Activated CD4-positive, CD25-positive, alpha-beta regulatory T cell treated with anti-CD3 and anti-CD28 coated beads, Interleukin-2, amount 50 U/mL, for 24 hours (primary cell): Measurements from ENCODE around the gene FGD4.

Experiments
- ATAC-seq, 2 donors: fragments of 150-1000 bp; cut with Tn5 transposase; one replicate each; pipeline ENCODE4 v1.10.0; 2021; ENCODE audit warnings: mild to moderate bottlenecking in 1 of 2, moderate library complexity in 1 of 2

FGD4 gene

GRCh38 chr12:32566663-32567295 is 167.4 kb downstream of the FGD4 start:
- ATAC-seq, result no peak

GRCh38 chr12:32567296-32567674 is 167.9 kb downstream of the FGD4 start:
- ATAC-seq, result no peak

DNA sequence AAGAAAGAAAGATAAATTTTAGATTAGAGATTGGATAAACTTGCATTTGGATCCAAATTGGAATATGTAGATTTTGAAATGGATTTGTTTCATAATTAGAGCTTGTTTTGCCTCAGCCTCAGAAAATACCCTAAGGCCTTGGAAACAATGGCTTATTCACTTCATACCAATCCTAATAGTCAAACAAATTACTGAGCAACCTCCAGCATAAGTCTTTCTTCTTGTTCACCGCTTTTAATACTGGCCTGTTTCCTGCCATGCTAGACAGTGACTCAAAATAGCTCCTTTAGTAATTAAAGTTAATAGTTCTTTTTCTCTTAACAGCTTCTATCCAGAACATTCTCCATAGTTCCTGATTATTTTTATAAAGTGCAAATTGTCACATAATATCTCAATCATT is 168.9 kb downstream of the FGD4 start:
- no peak for ATAC-seq

- ATAC-seq, result no peak
Measured at GRCh38 chr12:32569259-32569658, 169.9 kb downstream of the FGD4 start.

GRCh38 chr12:32574585-32574984 is 175.2 kb downstream of the FGD4 start:
- ATAC-seq, result no peak

DNA sequence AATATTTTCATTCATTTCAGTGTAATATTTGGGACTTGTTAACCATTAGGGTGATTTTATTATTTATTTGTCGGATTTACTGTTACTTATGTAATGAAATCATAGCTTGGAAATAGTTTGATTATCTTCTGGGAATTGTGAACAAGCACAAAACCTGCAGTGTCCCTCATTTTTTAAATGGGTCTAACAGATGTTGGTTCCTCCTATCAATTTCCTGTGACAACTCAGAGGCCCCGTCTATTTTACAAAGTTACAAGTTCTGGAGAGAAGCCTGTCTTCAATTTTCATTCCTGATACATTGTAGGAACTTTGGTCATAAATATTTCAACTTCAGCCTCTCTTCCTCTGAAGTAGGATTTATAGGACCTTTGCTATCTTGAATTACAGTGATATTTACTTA is 178.0 kb downstream of the FGD4 start:
- ATAC-seq, result no peak

GRCh38 chr12:32583534-32583933 is 184.2 kb downstream of the FGD4 start:
- ATAC-seq, result no peak

DNA sequence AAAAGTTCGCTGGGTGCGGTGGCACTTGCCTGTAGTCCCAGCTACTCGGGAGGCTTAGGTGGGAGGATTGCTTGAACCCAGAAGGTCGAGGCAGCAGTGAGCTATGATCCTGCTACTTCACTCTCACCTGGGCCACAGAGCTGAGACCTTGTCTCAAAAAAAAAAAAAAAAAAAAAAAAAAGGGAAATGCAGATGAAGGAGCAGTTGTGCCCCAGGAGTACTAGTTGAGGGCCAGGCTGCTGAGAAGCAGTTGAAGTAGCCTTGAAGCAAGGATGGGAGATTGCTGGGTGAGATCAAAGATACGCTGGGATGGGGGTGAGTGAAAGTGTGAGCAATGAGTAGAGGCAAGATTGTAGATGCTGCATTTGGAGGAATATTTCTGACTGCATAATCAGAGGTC is 186.3 kb downstream of the FGD4 start:
- ATAC-seq, result no peak

- no peak for ATAC-seq
Measured at GRCh38 chr12:32586390-32586789, 187.0 kb downstream of the FGD4 start.

- ATAC-seq, result no peak
Measured at GRCh38 chr12:32587581-32588495, 188.5 kb downstream of the FGD4 start.

GRCh38 chr12:32588604-32589003 is 189.2 kb downstream of the FGD4 start:
- no peak for ATAC-seq

GRCh38 chr12:32589165-32589865 is 190.0 kb downstream of the FGD4 start:
- peak; percentile 44 to 51 for ATAC-seq

- no peak for ATAC-seq
Measured at GRCh38 chr12:32595251-32595650, 195.9 kb downstream of the FGD4 start.

DNA sequence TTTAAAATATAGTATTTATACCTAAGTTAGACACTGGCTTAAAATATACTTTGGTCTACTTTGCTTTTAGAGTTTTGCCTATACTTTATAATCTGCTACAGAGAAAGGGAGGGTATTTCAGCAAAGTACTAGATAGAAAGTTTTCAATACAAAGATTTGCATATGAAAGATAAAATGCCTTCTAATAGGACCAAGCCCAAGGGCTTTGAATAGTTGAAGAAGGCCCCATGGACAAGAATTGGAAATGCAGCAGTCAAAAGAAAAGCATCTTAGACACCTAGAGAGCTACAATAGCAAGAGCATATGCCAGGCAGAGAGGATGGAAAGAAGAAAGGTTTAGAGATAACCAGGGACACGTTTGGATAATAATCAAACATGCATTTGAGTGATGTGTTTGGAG is 196.7 kb downstream of the FGD4 start:
- no peak for ATAC-seq

DNA sequence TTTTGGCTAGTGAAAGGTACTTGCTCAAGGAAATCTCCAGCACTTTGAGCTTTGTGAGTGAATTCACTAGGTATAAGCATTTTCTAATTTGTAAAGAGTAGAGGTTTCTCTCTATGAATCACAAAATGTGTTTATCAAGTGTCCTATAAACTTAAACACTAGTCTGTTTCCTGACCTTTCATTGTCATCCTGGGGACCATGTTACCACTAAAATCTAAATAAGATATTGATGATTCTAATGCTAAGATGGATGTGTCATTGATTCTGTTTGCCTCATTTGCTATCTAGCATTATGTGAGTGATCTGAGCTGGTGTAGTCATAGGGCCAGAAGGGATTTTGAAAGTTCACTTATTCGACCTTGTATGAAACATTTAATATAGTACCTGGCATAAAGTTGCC is 199.3 kb downstream of the FGD4 start:
- peak in 1 of 2 donors; percentile 13 for ATAC-seq

GRCh38 chr12:32600681-32601080 is 201.3 kb downstream of the FGD4 start:
- no peak for ATAC-seq

DNA sequence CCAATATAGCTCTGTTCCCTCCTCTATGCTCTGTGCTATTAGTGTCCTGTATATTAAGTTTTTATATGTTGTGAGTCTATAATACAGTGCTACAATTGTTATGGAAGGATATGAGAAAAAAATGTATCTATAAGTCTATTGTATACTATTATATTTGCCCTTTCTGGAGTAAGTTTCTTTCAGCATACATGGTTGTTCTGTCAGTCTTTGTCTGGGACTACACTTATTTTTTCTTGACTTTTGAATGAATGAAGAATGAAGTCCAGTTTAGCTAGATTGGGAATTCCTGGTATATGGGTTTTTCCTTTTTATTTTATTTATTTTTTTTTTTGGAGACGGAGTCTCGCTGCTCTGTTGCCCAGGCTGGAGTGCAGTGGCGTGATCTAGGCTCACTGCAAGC is 203.7 kb downstream of the FGD4 start:
- ATAC-seq, result no peak

DNA sequence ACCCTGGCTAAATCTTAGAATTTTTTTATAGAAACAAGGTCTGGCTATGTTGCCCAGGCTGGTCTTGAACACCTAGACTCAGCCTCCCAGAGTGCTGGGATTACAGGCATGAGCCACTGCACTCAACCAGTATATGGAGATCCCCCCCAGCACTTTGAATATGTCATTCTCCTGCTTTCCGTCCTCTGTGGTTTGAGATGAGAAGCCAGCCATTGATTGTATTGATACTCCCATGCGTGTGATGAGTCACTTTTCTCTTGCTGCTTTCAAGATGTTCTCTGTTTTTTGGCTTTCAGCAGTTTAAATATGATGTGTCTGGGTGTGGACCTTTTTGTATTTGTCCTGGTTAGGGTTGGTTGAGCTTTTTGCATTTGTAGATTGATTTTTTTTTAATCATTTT is 204.5 kb downstream of the FGD4 start:
- peak; percentile 51 to 83 for ATAC-seq

DNA sequence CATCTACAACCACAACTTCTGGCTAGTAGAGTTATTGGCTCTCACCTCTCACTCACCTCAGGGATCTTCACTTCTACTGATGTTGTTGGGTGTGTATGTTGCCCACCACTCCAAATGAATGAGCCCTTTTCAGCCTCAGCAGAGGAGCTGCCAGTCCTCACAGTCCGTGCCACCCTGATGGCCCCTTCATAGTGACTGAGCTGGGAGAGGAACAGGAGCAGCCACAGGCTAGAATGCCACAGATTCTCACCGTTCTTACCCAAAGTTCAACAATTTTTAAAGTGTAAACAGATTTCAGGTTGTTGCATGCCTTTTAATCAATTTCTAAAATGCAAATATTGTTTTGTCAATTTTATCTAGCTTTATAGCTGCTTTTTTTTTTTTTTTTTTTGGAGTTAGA is 205.2 kb downstream of the FGD4 start:
- ATAC-seq, result no peak

DNA sequence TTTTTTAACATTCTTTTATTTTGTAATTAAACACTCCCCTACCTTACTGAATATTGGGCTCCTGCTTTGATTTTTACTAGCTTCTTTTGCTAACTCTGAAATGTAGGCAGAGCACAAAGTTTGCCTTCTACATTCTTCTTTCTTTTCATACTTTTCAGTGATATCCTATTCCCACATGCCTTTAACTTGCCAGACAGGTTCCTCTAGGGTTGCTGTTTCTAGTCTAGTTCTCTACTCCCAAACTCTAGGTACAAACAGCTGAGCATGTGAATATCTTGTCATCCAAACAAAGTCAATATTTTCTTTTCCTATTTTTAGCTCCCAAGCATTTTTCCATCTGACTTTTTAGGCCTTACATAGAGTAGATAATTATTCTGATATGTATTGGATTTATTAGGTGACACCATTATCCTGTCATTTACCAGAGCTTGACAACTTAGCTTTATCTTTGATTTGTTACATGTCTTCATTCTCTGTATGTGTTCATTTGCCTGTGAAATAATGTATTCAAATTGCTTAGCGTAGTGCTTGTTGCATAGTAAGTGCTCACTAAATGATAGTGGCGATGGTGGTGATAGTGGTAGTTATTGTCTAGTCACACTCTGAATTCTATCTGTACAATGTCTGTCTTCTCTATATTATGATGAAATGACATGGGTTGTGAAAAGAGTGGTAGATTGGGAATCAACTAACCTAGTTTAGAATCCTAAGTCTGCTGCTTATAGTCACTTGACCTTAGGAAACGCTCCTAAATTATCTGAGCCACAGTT is 206.2 kb downstream of the FGD4 start:
- ATAC-seq, result no peak

DNA sequence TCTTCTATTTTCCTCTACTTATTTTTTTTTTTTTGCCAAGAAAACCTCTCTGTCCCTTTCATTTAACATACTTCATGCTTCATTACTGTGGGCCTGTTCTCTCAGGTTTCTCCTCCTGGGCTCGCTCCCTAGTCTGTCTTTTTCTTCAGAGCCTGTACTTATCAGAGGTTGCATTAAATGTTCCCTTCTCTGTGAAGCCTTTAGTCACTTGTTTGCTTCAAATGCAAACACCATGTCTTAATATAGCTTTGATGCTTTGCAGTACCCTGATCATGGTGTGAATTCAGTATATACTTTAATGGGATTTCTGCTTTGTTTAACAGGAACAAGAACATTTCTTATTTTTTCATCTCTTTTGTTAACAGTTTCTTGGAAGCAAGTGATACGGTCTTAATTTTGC is 207.1 kb downstream of the FGD4 start:
- no peak for ATAC-seq

DNA sequence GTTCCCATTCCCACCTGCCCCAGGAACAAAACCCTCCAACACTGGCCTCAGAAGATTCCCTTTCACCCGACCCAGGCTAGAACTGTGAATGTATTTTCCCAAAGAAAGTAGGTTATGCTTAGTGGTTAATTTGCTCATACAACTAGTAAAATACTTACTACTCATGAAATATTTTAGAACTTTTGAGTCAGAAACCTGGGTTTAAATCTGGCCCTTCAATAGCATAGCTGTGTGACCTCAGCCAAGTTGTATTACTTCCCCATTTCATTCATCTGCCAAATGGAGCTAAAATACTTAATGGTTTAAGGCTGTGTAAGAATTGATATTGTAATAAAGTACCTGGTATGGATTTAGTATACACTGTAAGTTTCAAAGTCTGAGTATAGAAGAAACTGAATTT is 210.6 kb downstream of the FGD4 start:
- no peak for ATAC-seq

DNA sequence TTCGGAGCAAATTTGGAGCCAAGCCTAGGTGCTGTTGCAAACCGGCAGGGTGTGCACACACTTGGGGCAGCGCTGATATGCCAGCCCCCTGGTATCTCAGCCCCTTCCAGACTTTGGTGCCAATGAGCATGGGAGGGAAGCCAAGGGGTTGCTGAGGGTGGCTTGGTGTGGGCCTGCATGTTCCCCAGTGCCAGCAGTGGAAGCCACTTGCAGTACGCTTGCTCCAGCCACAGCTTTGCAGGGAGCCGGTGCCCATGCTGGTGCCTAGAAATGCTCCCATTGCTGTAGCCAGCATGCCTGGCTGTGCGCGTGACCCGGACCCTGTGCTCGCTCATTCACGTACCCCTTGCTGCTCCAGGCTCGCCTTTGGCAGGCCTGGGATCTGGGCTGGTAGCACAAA is 212.6 kb downstream of the FGD4 start:
- ATAC-seq, result no peak
